OCI-LY3 (cell line): ENCODE measurements around the gene AGBL4.

Experiments
- CTCF ChIP-seq: fragments of 200-600, 300-600 bp; sonication (generic); IDR thresholded peaks from 2 replicates; pipeline ENCODE4 v1.5.1; 2014; ENCODE audit warnings: antibody characterized with exemption, low read length, low read depth
- EZH2phosphoT487 ChIP-seq: fragments of 200-600 bp; shearing (Covaris generic); IDR thresholded peaks from 2 replicates; pipeline ENCODE4 v1.6.1; 2018; ENCODE audit warnings: antibody characterized with exemption, mixed run types, low read depth

GRCh38 chr1:48540587-48540986, 1483.2 kb downstream of the AGBL4 start:
- TF ChIP-seq CTCF (no peak), EZH2phosphoT487 (no peak)
